ENCODE measurements around the gene FRRS1L.

FRRS1L gene

GRCh38 chr9:109162677-109163076, 4.4 kb downstream of the FRRS1L start:
- TF ChIP-seq CTCF (IDR thresholded peaks at IDR 0.05; ENCODE audit: poor library complexity, severe bottlenecking) = no peak
- no peaks in the 10 kb centered on the region for H3K9me3 ChIP-seq (ENCODE audit: severe bottlenecking)
- DNase-seq (ENCODE audit: low spot score) (no peak), ATAC-seq (ENCODE audit: low read depth) (no peak)
- no peak overlapping the region for H3K27ac ChIP-seq (ENCODE audit: poor library complexity, severe bottlenecking)
- H3K36me3 ChIP-seq (ENCODE audit: low read depth) = no peaks in the 10 kb centered on the region
- no peak overlapping the region for H3K4me3 ChIP-seq (ENCODE audit: severe bottlenecking)
- no peaks in the 10 kb centered on the region for H3K4me1 ChIP-seq (ENCODE audit: insufficient read depth, poor library complexity, severe bottlenecking)
- H3K27me3 ChIP-seq (ENCODE audit: insufficient read depth, poor library complexity, severe bottlenecking) = peaks cover 4% of the 10 kb centered on the region

DNA sequence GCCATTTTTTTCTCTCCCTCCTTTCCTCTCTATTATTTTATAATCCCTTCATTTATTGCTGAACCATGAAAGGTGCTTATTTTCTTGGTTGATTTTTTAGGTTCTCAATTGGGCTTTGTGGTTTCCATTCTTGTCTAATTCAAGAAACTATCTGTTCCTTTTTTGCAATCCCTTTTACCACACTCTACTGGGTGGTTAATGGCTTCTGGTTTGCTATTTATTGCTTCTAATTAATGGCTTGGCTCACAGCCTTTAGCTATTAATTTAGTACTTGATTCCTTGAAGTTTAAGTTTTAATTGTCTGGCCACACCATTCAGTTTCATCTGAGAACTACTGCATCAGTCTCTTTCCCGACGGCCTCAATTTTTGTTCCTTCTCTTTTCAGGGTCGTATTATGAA, 5.6 kb downstream of the FRRS1L start:
- DNase-seq (ENCODE audit: low spot score) (no peak), ATAC-seq (ENCODE audit: low read depth) (no peak)
- Histone ChIP-seq H3K9me3 (ENCODE audit: severe bottlenecking) (no peaks in the 10 kb centered on the region), H3K36me3 (ENCODE audit: low read depth) (no peaks in the 10 kb centered on the region), H3K27ac (ENCODE audit: poor library complexity, severe bottlenecking) (no peak overlapping the region), H3K4me1 (ENCODE audit: insufficient read depth, poor library complexity, severe bottlenecking) (no peaks in the 10 kb centered on the region), H3K4me3 (ENCODE audit: severe bottlenecking) (no peak overlapping the region), H3K27me3 (ENCODE audit: insufficient read depth, poor library complexity, severe bottlenecking) (no peaks in the 10 kb centered on the region)
- TF ChIP-seq CTCF (IDR thresholded peaks at IDR 0.05; ENCODE audit: poor library complexity, severe bottlenecking) = no peak

DNA sequence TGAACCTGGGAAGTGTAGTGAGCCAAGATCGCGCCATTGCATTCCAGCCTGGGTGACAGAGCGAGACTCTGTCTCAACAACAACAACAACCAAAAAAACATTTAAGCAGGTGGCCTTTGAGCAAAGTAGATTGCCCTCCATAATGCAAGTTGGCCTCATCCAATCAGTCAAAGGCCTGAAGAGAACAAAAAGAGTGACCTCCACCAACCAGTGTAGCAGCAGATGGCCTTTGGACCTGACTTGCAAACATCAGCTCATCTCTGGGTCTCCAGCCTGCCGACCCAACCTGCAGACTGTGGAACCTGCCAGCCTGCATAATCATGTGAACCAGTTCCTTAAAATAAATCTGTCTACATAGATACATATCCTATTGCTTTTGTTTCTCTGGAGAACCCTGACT, 7.5 kb downstream of the FRRS1L start:
- Histone ChIP-seq H3K27ac (ENCODE audit: poor library complexity, severe bottlenecking) (no peak overlapping the region), H3K4me1 (ENCODE audit: insufficient read depth, poor library complexity, severe bottlenecking) (no peaks in the 10 kb centered on the region), H3K4me3 (ENCODE audit: severe bottlenecking) (no peak overlapping the region), H3K9me3 (ENCODE audit: severe bottlenecking) (no peaks in the 10 kb centered on the region), H3K36me3 (ENCODE audit: low read depth) (no peaks in the 10 kb centered on the region), H3K27me3 (ENCODE audit: insufficient read depth, poor library complexity, severe bottlenecking) (no peaks in the 10 kb centered on the region)
- no peak for TF ChIP-seq CTCF (IDR thresholded peaks at IDR 0.05; ENCODE audit: poor library complexity, severe bottlenecking)
- DNase-seq (ENCODE audit: low spot score) (no peak), ATAC-seq (ENCODE audit: low read depth) (no peak)

GRCh38 chr9:109158651-109159050, 8.4 kb downstream of the FRRS1L start:
- H3K27me3 ChIP-seq (ENCODE audit: insufficient read depth, poor library complexity, severe bottlenecking) = no peaks in the 10 kb centered on the region
- H3K4me3 ChIP-seq (ENCODE audit: severe bottlenecking) = no peak overlapping the region
- no peaks in the 10 kb centered on the region for H3K36me3 ChIP-seq (ENCODE audit: low read depth)
- no peak for ATAC-seq (ENCODE audit: low read depth)
- DNase-seq (ENCODE audit: low spot score) = no peak
- TF ChIP-seq CTCF (IDR thresholded peaks at IDR 0.05; ENCODE audit: poor library complexity, severe bottlenecking) = no peak
- H3K27ac ChIP-seq (ENCODE audit: poor library complexity, severe bottlenecking) = no peak overlapping the region
- H3K9me3 ChIP-seq (ENCODE audit: severe bottlenecking) = peaks cover 3% of the 10 kb centered on the region
- H3K4me1 ChIP-seq (ENCODE audit: insufficient read depth, poor library complexity, severe bottlenecking) = no peaks in the 10 kb centered on the region

DNA sequence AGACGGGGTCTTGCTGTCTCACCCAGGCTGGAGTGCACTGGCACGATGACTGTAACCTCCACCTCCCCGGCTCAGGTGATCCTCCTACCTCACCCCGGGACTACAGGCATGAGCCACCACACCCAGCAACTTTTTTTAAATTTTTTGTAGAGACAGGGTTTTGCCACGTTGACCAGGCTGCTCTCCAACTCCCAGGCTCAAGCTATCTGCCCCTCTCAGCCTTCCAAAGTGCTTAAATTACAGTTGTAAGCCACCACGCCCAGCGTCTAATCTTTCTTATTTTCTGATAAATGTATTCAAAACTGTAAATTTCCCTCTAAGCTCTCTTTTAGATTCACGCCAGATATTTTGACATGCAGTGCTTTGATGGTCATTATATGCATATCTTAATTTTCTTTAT, 10.3 kb downstream of the FRRS1L start:
- Histone ChIP-seq H3K4me3 (ENCODE audit: severe bottlenecking) (no peak overlapping the region), H3K9me3 (ENCODE audit: severe bottlenecking) (peaks cover 6% of the 10 kb centered on the region), H3K4me1 (ENCODE audit: insufficient read depth, poor library complexity, severe bottlenecking) (no peaks in the 10 kb centered on the region), H3K27ac (ENCODE audit: poor library complexity, severe bottlenecking) (no peak overlapping the region), H3K36me3 (ENCODE audit: low read depth) (no peaks in the 10 kb centered on the region), H3K27me3 (ENCODE audit: insufficient read depth, poor library complexity, severe bottlenecking) (no peaks in the 10 kb centered on the region)
- DNase-seq (ENCODE audit: low spot score) (no peak), ATAC-seq (ENCODE audit: low read depth) (no peak)
- TF ChIP-seq CTCF (IDR thresholded peaks at IDR 0.05; ENCODE audit: poor library complexity, severe bottlenecking) = no peak

Data from RWPE2 (cell line).